HCT116 (cell line): ENCODE measurements around the gene ZFHX2.

Experiments used
- CEBPB ChIP-seq: IDR thresholded peaks from 2 replicates; pipeline ENCODE4 v1.6.1; 2012; ENCODE audit warnings: low read depth
- EGR1 ChIP-seq: IDR thresholded peaks from 2 replicates; pipeline ENCODE4 v1.6.1; 2012; ENCODE audit warnings: low read depth
- EZH2 ChIP-seq: fragments of 200-600 bp; sonication (generic); IDR thresholded peaks from 2 replicates; pipeline ENCODE4 v1.6.1; 2017; ENCODE audit warnings: antibody characterized with exemption, mixed run types
- FOSL1 ChIP-seq: IDR thresholded peaks from 2 replicates; pipeline ENCODE4 v1.6.1; 2012; ENCODE audit warnings: low read depth
- POLR2A ChIP-seq: IDR thresholded peaks from 2 replicates; pipeline ENCODE4 v1.7.0; 2011; ENCODE audit warnings: borderline replicate concordance; ENCODE audit not compliant: insufficient read depth, insufficient read length; ENCODE audit errors: extremely low read depth
- RAD21 ChIP-seq: IDR thresholded peaks from 2 replicates; pipeline ENCODE4 v1.6.1; 2012; ENCODE audit warnings: low read depth, mild to moderate bottlenecking
- SIN3A ChIP-seq: IDR thresholded peaks from 2 replicates; pipeline ENCODE4 v1.6.1; 2012; ENCODE audit warnings: low read depth
- SRF ChIP-seq: IDR thresholded peaks from 2 replicates; pipeline ENCODE4 v1.6.1; 2012; ENCODE audit warnings: low read depth
- YY1 ChIP-seq: IDR thresholded peaks from 2 replicates; pipeline ENCODE4 v1.6.1; 2011; ENCODE audit warnings: low read length, low read depth, moderate library complexity, mild to moderate bottlenecking; ENCODE audit not compliant: insufficient replicate concordance; ENCODE audit errors: extremely low read depth
- ZNF274 ChIP-seq: fragments of 200-500 bp; sonication (Bioruptor generic); IDR thresholded peaks from 2 replicates; pipeline ENCODE4 v1.6.1; 2014; ENCODE audit warnings: mild to moderate bottlenecking, low read depth, low read length, inconsistent platforms
- TF ChIP-seq, protein P1 (sequence below), 3 experiments: fragments of 200-600 bp in 1 of 3; sonication (generic) in 1 of 3; IDR thresholded peaks in 2 of 3; conservative IDR thresholded peaks in 1 of 3; 2 replicates each; pipeline ENCODE4 v1.5.1; 2012 to 2017; ENCODE audit warnings: low read depth in 2 of 3, low read length in 2 of 3, antibody characterized with exemption in 1 of 3, borderline replicate concordance in 1 of 3, control low read depth in 1 of 3, mild to moderate bottlenecking in 1 of 3, mixed read lengths in 1 of 3, mixed run types in 1 of 3, moderate library complexity in 1 of 3; ENCODE audit not compliant: insufficient read depth in 1 of 3
- TF ChIP-seq, protein P2 (sequence below): IDR thresholded peaks from 2 replicates; pipeline ENCODE4 v1.6.1; 2012; ENCODE audit warnings: low read depth
- TF ChIP-seq, protein P3 (sequence below): IDR thresholded peaks from 2 replicates; pipeline ENCODE4 v1.6.1; 2012

DNA sequence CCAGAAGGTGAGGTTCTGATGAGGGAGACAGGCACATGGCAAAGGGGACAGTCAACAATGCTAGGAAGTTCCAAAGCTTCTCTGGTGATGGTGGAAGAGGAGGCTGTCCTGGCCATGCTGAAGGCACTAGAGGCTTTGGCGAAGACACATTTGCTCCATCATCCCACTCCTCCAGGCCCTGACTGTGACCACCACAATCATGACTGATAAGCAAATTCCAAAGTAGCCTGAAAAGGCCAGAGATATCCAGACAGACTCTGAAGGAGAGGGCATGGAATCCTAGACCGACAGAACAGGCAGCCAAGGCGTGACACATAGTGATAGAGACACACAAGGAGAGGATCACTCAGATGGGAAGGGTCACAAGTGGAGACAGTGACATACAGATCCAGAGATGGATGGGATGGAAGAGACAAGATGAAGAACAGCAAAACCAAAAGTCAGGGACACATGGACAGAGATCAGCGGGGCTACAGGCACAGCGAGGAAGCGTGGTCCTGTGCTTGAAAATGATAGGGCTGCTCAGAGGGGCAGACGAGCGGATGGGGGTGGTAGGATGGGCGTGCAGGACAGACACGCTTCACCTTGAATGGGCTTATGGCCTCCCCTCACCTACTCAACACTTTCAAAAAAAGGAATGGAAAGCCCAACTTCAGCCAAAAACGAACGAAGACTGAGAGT is 1.3 kb downstream of the ZFHX2 start:
- TF ChIP-seq, protein P1, sequence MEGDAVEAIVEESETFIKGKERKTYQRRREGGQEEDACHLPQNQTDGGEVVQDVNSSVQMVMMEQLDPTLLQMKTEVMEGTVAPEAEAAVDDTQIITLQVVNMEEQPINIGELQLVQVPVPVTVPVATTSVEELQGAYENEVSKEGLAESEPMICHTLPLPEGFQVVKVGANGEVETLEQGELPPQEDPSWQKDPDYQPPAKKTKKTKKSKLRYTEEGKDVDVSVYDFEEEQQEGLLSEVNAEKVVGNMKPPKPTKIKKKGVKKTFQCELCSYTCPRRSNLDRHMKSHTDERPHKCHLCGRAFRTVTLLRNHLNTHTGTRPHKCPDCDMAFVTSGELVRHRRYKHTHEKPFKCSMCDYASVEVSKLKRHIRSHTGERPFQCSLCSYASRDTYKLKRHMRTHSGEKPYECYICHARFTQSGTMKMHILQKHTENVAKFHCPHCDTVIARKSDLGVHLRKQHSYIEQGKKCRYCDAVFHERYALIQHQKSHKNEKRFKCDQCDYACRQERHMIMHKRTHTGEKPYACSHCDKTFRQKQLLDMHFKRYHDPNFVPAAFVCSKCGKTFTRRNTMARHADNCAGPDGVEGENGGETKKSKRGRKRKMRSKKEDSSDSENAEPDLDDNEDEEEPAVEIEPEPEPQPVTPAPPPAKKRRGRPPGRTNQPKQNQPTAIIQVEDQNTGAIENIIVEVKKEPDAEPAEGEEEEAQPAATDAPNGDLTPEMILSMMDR (IDR thresholded peaks at IDR 0.05 in 2 of 3, conservative IDR thresholded peaks at IDR 0.05 in 1 of 3; ENCODE audit: borderline replicate concordance in 1 of 3, insufficient read depth in 1 of 3, low read depth in 2 of 3, low read length in 2 of 3), result no peak
- no peak for TF ChIP-seq EZH2
- TF ChIP-seq, protein P2, sequence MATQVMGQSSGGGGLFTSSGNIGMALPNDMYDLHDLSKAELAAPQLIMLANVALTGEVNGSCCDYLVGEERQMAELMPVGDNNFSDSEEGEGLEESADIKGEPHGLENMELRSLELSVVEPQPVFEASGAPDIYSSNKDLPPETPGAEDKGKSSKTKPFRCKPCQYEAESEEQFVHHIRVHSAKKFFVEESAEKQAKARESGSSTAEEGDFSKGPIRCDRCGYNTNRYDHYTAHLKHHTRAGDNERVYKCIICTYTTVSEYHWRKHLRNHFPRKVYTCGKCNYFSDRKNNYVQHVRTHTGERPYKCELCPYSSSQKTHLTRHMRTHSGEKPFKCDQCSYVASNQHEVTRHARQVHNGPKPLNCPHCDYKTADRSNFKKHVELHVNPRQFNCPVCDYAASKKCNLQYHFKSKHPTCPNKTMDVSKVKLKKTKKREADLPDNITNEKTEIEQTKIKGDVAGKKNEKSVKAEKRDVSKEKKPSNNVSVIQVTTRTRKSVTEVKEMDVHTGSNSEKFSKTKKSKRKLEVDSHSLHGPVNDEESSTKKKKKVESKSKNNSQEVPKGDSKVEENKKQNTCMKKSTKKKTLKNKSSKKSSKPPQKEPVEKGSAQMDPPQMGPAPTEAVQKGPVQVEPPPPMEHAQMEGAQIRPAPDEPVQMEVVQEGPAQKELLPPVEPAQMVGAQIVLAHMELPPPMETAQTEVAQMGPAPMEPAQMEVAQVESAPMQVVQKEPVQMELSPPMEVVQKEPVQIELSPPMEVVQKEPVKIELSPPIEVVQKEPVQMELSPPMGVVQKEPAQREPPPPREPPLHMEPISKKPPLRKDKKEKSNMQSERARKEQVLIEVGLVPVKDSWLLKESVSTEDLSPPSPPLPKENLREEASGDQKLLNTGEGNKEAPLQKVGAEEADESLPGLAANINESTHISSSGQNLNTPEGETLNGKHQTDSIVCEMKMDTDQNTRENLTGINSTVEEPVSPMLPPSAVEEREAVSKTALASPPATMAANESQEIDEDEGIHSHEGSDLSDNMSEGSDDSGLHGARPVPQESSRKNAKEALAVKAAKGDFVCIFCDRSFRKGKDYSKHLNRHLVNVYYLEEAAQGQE, result no peak
- no peak for TF ChIP-seq YY1
- no peak for TF ChIP-seq EGR1
- TF ChIP-seq POLR2A, result no peak
- no peak for TF ChIP-seq FOSL1
- TF ChIP-seq, protein P3, sequence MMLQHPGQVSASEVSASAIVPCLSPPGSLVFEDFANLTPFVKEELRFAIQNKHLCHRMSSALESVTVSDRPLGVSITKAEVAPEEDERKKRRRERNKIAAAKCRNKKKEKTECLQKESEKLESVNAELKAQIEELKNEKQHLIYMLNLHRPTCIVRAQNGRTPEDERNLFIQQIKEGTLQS, result no peak
- no peak for TF ChIP-seq ZNF274
- no peak for TF ChIP-seq SRF
- no peak for TF ChIP-seq CEBPB
- TF ChIP-seq RAD21, result no peak
- no peak for TF ChIP-seq SIN3A
